Left lung (tissue), 10 donors: ENCODE measurements around the gene TACR1. TPM values are rescaled to one million over a fixed set of nuclear protein-coding genes. Genes with fewer than 3 reads are reported as not detected.

Source experiments
- ATAC-seq: fragments of 200-7000 bp; cut with Tn5 transposase; one replicate; pipeline ENCODE4 v1.9.1; 2020; ENCODE audit warnings: moderate library complexity
- DNase-seq, 4 donors: peaks; one replicate each; pipeline ENCODE4 v3.0.0-alpha.2; 2013 to 2020
- H3K27ac ChIP-seq, 2 donors: fragments of 200-600 bp; sonication (generic) in 1 of 2; one replicate each; pipeline versions ENCODE4 v1.5.0 to v1.8.0; 2020 to 2021
- H3K27me3 ChIP-seq, 2 donors: fragments of 200-600 bp; sonication (generic) in 1 of 2; one replicate each; pipeline versions ENCODE4 v1.5.0 to v1.8.0; 2020 to 2021
- H3K36me3 ChIP-seq, 2 donors: fragments of 200-600 bp; sonication (generic) in 1 of 2; one replicate each; pipeline versions ENCODE4 v1.5.0 to v1.8.0; 2020 to 2021
- H3K4me1 ChIP-seq, 2 donors: fragments of 200-600 bp; one replicate each; pipeline ENCODE4 v1.8.0; 2021
- H3K4me3 ChIP-seq, 2 donors: fragments of 200-600 bp; sonication (generic) in 1 of 2; one replicate each; pipeline versions ENCODE4 v1.5.0 to v1.8.0; 2020 to 2021; ENCODE audit warnings: mild to moderate bottlenecking in 1 of 2
- H3K9me3 ChIP-seq, 2 donors: fragments of 200-600 bp; sonication (generic) in 1 of 2; one replicate each; pipeline versions ENCODE4 v1.5.0 to v1.8.0; 2020 to 2021
- CTCF ChIP-seq, 2 donors: fragments of 200-600 bp; sonication (generic) in 1 of 2; IDR thresholded peaks; one replicate each; pipeline versions ENCODE4 v1.5.0 to v1.8.0; 2021; ENCODE audit warnings: antibody characterized with exemption in 2 of 2
- intact Hi-C, 2 donors: fragments of 100-400 bp; cut with DNase I; formaldehyde crosslinking; loops; one replicate each; pipeline versions ENCODE4 v1.11.2 to v1.14.2; 2022
- polyA plus RNA-seq, 6 donors: library from polyadenylated mRNA; unstranded; fragments of 120-200 nt; gene quantifications; one replicate each; pipeline ENCODE4 v1.2.1, GENCODE V29; 2013; ENCODE audit not compliant: insufficient read length in 6 of 6
- total RNA-seq, 2 donors: library from RNA; stranded (reverse); fragmentation: NEBNext Ultra II Directional; extraction: Animal tissue kit (Norgen Biotek cat#: 25700); gene quantifications; one replicate each; pipeline ENCODE4 v1.2.1, GENCODE V29; 2021
- donor health status: DM: no; HTN: yes; CAD: no.
- donor health status: DM: no; HTN: no; CAD: no.

The TACR1 gene
- total and polyA plus RNA-seq, 8 donors, result 0.09 to 3.2 (median 2.2) TPM

DNA sequence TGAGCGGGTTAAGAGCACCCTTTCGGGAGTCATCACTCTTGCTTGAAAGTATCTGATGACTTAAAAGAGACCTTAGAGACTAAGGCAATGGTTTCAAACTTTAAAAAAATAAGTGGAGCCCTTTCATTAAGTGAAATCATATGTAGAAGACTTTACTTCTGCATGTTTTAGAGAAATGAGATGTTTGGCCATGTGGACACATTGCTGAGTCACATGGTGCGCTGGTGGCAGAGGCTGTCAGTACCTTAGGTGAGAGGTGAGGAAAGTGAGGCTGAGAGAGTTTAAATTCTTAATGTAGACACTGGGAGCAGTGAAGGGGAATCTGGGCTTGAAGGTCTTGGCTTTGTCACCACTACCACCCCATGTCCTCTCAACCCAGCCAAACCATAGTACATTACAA is 109.8 kb downstream of the TACR1 start:
- no peak for TF ChIP-seq CTCF (IDR thresholded peaks at IDR 0.05)
- intact Hi-C loops, result no loop called here
- H3K4me3 ChIP-seq, result no peak overlapping the region
- no peaks in the 10 kb centered on the region for H3K27me3 ChIP-seq
- H3K9me3 ChIP-seq, result no peaks in the 10 kb centered on the region
- DNase-seq, result no peak
- H3K4me1 ChIP-seq, result no peaks in the 10 kb centered on the region
- H3K27ac ChIP-seq, result no peak overlapping the region
- ATAC-seq, result no peak
- no peaks in the 10 kb centered on the region for H3K36me3 ChIP-seq

DNA sequence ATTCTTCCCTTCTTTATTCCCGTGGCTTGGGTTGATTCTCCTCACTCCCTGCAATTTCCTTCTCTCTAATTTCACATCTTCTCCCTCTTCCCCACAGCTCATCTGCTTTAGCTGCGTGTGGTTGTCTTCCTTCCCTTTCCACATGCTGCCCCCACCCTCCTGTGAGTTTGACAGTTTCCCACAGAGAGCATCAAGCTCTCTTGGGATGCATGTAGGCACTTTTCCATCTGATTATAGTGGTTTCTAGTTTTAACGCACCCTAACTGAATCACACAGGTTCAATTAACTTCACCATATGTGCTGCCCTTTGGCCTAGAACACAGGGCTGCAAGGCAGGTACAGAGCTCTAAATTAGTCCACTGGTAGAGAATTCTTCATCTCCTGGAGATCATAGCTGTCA is 110.5 kb downstream of the TACR1 start:
- no peaks in the 10 kb centered on the region for H3K27me3 ChIP-seq
- no peak overlapping the region for H3K27ac ChIP-seq
- no peaks in the 10 kb centered on the region for H3K4me1 ChIP-seq
- no peak overlapping the region for H3K4me3 ChIP-seq
- intact Hi-C loops, result no loop called here
- ATAC-seq (no peak), DNase-seq (no peak)
- TF ChIP-seq CTCF (IDR thresholded peaks at IDR 0.05), result no peak
- H3K9me3 ChIP-seq, result no peaks in the 10 kb centered on the region
- no peaks in the 10 kb centered on the region for H3K36me3 ChIP-seq

DNA sequence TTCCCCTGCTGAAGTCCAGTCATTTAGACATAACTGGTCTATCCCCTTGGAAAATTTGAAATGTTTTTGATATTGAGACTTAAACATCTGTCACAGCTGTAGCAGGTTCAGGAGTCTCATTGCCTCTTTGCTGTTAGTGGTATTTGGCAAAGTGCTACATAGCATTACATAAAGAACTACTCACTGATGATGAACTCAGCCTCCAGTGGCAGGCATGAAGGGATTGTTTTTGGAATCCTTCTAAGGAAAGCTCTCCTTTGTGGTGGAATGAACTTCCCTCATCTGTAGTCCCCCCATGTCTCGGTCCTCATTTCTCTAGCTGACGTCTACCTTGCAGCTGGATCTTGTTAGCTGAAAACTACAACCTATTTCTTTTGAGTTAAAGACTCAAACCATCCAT is 111.6 kb downstream of the TACR1 start:
- Histone ChIP-seq H3K27me3 (no peaks in the 10 kb centered on the region), H3K4me1 (no peaks in the 10 kb centered on the region), H3K36me3 (no peaks in the 10 kb centered on the region), H3K27ac (no peak overlapping the region), H3K9me3 (no peaks in the 10 kb centered on the region), H3K4me3 (no peak overlapping the region)
- intact Hi-C loops, result no loop called here
- no peak for TF ChIP-seq CTCF (IDR thresholded peaks at IDR 0.05)
- ATAC-seq (no peak), DNase-seq (no peak)

DNA sequence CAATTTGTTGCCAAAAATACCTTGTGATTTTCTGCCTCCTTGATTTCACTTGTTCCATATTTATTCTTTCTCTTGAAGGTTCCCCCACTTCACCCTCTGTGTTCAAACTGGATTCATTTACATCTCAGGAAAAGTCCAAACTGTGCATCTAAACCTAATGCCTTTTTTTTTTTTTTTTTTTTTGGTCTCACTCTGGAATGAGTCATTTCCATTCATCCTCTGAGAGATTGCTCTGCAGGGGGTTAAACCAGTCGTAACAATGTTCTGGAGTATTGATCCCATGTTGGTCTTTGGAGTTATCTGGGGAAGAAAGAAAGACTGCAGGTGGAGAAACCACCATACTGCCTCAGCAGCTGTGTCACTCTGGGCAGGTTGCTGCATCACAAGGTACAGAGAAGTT is 119.7 kb downstream of the TACR1 start:
- Histone ChIP-seq H3K27ac (no peak overlapping the region), H3K36me3 (no peaks in the 10 kb centered on the region), H3K4me1 (no peaks in the 10 kb centered on the region), H3K9me3 (no peaks in the 10 kb centered on the region), H3K4me3 (no peak overlapping the region), H3K27me3 (no peaks in the 10 kb centered on the region)
- ATAC-seq (no peak), DNase-seq (no peak)
- no peak for TF ChIP-seq CTCF (IDR thresholded peaks at IDR 0.05)
- intact Hi-C loops, result no loop called here

- DNase-seq (no peak), ATAC-seq (no peak)
- TF ChIP-seq CTCF (IDR thresholded peaks at IDR 0.05), result no peak
- Histone ChIP-seq H3K4me1 (no peaks in the 10 kb centered on the region), H3K9me3 (no peaks in the 10 kb centered on the region), H3K36me3 (no peaks in the 10 kb centered on the region), H3K27me3 (no peaks in the 10 kb centered on the region), H3K4me3 (no peak overlapping the region), H3K27ac (no peak overlapping the region)
- intact Hi-C loops, result no loop called here
These were observed 121.4 kb downstream of the TACR1 start for GRCh38 chr2:75077909-75078308.
